Common myeloid progenitor, CD34-positive (primary cell): ENCODE data around the gene SRSF1.

Experiments used
- CTCF ChIA-PET: fragments of 350-600 bp; sonication (Branson Sonifier 250); formaldehyde crosslinking; loops from one replicate; lab custom pipeline; 2021; ENCODE audit warnings: antibody characterized with exemption; lab: Charles Lee
- POLR2A ChIA-PET: fragments of 350-600 bp; sonication (Branson Sonifier 250); formaldehyde crosslinking; loops from one replicate; lab custom pipeline; 2021; ENCODE audit warnings: antibody characterized with exemption; lab: Charles Lee
- DNase-seq, 3 donors: peaks; one replicate each; pipeline versions ENCODE4 v3.0.0 to v3.0.0-alpha.2; 2013
- H3K27ac ChIP-seq, 2 experiments: 1 replicate in 1 of 2; 2 replicates in 1 of 2; pipeline ENCODE4 v1.7.0; 2013; ENCODE audit warnings: inconsistent platforms in 2 of 2, low read length in 2 of 2, mild to moderate bottlenecking in 2 of 2, low read depth in 1 of 2, moderate library complexity in 1 of 2; ENCODE audit not compliant: severe bottlenecking in 2 of 2, insufficient read depth in 1 of 2, poor library complexity in 1 of 2
- H3K27me3 ChIP-seq, 5 experiments: replicated peaks in 2 of 5; 1 replicate in 3 of 5; 2 replicates in 2 of 5; pipeline versions ENCODE4 v1.6.1 to v1.7.0; 2013; ENCODE audit warnings: low read length in 4 of 5, mild to moderate bottlenecking in 2 of 5, moderate library complexity in 2 of 5, inconsistent platforms in 1 of 5; ENCODE audit not compliant: insufficient read depth in 5 of 5, control insufficient read depth in 4 of 5
- H3K36me3 ChIP-seq, 4 experiments: 1 replicate in 2 of 4; 2 replicates in 2 of 4; pipeline versions ENCODE4 v1.6.1 to v1.7.0; 2013; ENCODE audit warnings: low read length in 3 of 4, control low read depth in 1 of 4, mild to moderate bottlenecking in 1 of 4; ENCODE audit not compliant: control insufficient read depth in 4 of 4, insufficient read depth in 4 of 4
- H3K4me1 ChIP-seq, 4 experiments: 1 replicate in 3 of 4; 2 replicates in 1 of 4; pipeline versions ENCODE4 v1.6.1 to v1.7.1; 2013; ENCODE audit warnings: low read length in 3 of 4, mild to moderate bottlenecking in 3 of 4, control low read depth in 1 of 4, inconsistent platforms in 1 of 4, moderate library complexity in 1 of 4; ENCODE audit not compliant: control insufficient read depth in 4 of 4, insufficient read depth in 4 of 4; ENCODE audit errors: control extremely low read depth in 1 of 4
- H3K4me3 ChIP-seq, 7 experiments: 1 replicate in 4 of 7; 2 replicates in 3 of 7; pipeline versions ENCODE4 v1.5.1 to v1.7.0; 2013; ENCODE audit warnings: mild to moderate bottlenecking in 7 of 7, low read length in 6 of 7, moderate library complexity in 6 of 7, inconsistent platforms in 2 of 7, low read depth in 2 of 7, control low read depth in 1 of 7; ENCODE audit not compliant: insufficient read depth in 4 of 7, control insufficient read depth in 1 of 7; ENCODE audit errors: extremely low read depth in 1 of 7
- H3K9me3 ChIP-seq, 5 experiments: 1 replicate in 4 of 5; 2 replicates in 1 of 5; pipeline versions ENCODE4 v1.6.1 to v1.7.1; 2013; ENCODE audit warnings: low read length in 4 of 5, mild to moderate bottlenecking in 2 of 5, inconsistent platforms in 1 of 5, low read depth in 1 of 5, moderate library complexity in 1 of 5; ENCODE audit not compliant: control insufficient read depth in 4 of 5, insufficient read depth in 2 of 5; ENCODE audit errors: control extremely low read depth in 1 of 5
- WGBS: methylation state at CpG from one replicate; pipeline ENCODE4 v1.1.5; 2013; ENCODE audit not compliant: insufficient coverage; 5-methylcytosine and 5-hydroxymethylcytosine counted together

SRSF1 gene

GRCh38 chr17:58041161-58041560 is 34.1 kb upstream of the SRSF1 start:
- no peaks in the 10 kb centered on the region for H3K36me3 ChIP-seq
- peaks cover 0 to 13% (median 0%) of the 10 kb centered on the region in 5 experiments for H3K27me3 ChIP-seq
- no peak overlapping the region for H3K27ac ChIP-seq
- 92% methylated on average over 2 of the region's 5 CpGs for WGBS
- no peaks in the 10 kb centered on the region for H3K9me3 ChIP-seq
- no peaks in the 10 kb centered on the region for H3K4me1 ChIP-seq
- DNase-seq = no peak
- POLR2A ChIA-PET = no interaction called here
- CTCF ChIA-PET = interaction anchor here (1.2 kb wide), 1 partner anchor 14 kb away, joined by 3 read pairs; no protein-coding TSS in a partner anchor
- no peak overlapping the region for H3K4me3 ChIP-seq

GRCh38 chr17:58040386-58040785 is 33.3 kb upstream of the SRSF1 start:
- no peaks in the 10 kb centered on the region for H3K36me3 ChIP-seq
- no peaks in the 10 kb centered on the region for H3K9me3 ChIP-seq
- ChIA-PET POLR2A (no interaction called here), CTCF (interaction anchor here (1.2 to 1.3 kb wide), 2 partner anchors 13 to 31 kb away, joined by 3 read pairs; no protein-coding TSS in a partner anchor)
- DNase-seq = no peak
- no peaks in the 10 kb centered on the region for H3K4me1 ChIP-seq
- WGBS = 96% methylated on average over 5 of the region's 8 CpGs
- peaks cover 0 to 13% (median 0%) of the 10 kb centered on the region in 5 experiments for H3K27me3 ChIP-seq
- no peak overlapping the region for H3K27ac ChIP-seq
- H3K4me3 ChIP-seq = no peak overlapping the region

- POLR2A ChIA-PET = no interaction called here
- DNase-seq = no peak
- Histone ChIP-seq H3K27ac (no peak overlapping the region), H3K4me1 (no peaks in the 10 kb centered on the region), H3K4me3 (no peak overlapping the region), H3K36me3 (no peaks in the 10 kb centered on the region), H3K27me3 (peaks cover 0 to 13% (median 0%) of the 10 kb centered on the region in 5 experiments), H3K9me3 (no peaks in the 10 kb centered on the region)
- 100% methylated on average over 3 of the region's 3 CpGs for WGBS
- CTCF ChIA-PET = interaction anchor here (1.3 kb wide), 1 partner anchor 30 kb away, joined by 3 read pairs; no protein-coding TSS in a partner anchor
These were observed 32.9 kb upstream of the SRSF1 start for GRCh38 chr17:58039975-58040374.

GRCh38 chr17:58032691-58033415 is 25.8 kb upstream of the SRSF1 start:
- Histone ChIP-seq H3K27ac (no peak overlapping the region), H3K4me3 (no peak overlapping the region), H3K4me1 (no peaks in the 10 kb centered on the region), H3K27me3 (peaks cover 0 to 2% (median 0%) of the 10 kb centered on the region in 5 experiments), H3K9me3 (no peaks in the 10 kb centered on the region), H3K36me3 (no peaks in the 10 kb centered on the region)
- DNase-seq = no peak
- 87% methylated on average over 3 of the region's 6 CpGs for WGBS
- CTCF ChIA-PET = interaction anchor here (1.3 kb wide), 1 partner anchor 20 kb away, joined by 3 read pairs; no protein-coding TSS in a partner anchor
- POLR2A ChIA-PET = no interaction called here

GRCh38 chr17:58028578-58028977 is 21.5 kb upstream of the SRSF1 start:
- Histone ChIP-seq H3K36me3 (no peaks in the 10 kb centered on the region), H3K4me3 (no peak overlapping the region), H3K4me1 (no peaks in the 10 kb centered on the region), H3K9me3 (no peaks in the 10 kb centered on the region), H3K27ac (no peak overlapping the region), H3K27me3 (peaks cover 0 to 5% (median 2%) of the 10 kb centered on the region in 5 experiments)
- CTCF ChIA-PET = interaction anchor here (1.1 kb wide), 1 partner anchor 31 kb away, joined by 3 read pairs; no protein-coding TSS in a partner anchor
- DNase-seq = peak in 2 of 3 donors; percentile 7 to 14
- POLR2A ChIA-PET = no interaction called here

- POLR2A ChIA-PET = no interaction called here
- Histone ChIP-seq H3K36me3 (no peaks in the 10 kb centered on the region), H3K4me1 (no peaks in the 10 kb centered on the region), H3K27ac (no peak overlapping the region), H3K9me3 (no peaks in the 10 kb centered on the region), H3K27me3 (peaks cover 0 to 3% (median 2%) of the 10 kb centered on the region in 5 experiments), H3K4me3 (no peak overlapping the region)
- CTCF ChIA-PET = no interaction called here
- no peak for DNase-seq
- 95% methylated on average over 3 of the region's 9 CpGs for WGBS
These were observed 13.4 kb upstream of the SRSF1 start for GRCh38 chr17:58020401-58020800.

- H3K36me3 ChIP-seq = no peaks in the 10 kb centered on the region
- POLR2A ChIA-PET = interaction anchor here (0.6 kb wide), 2 partner anchors 249 to 1106 kb away, joined by 3 to 4 read pairs; no protein-coding TSS in a partner anchor
These were observed 12.5 kb upstream of the SRSF1 start for GRCh38 chr17:58019521-58019920.

More at GRCh38 chr17:58019521-58019920, 12.5 kb upstream of the SRSF1 start:
- peaks cover 0 to 3% (median 0%) of the 10 kb centered on the region in 5 experiments for H3K27me3 ChIP-seq
- no peak overlapping the region for H3K4me3 ChIP-seq
- no peaks in the 10 kb centered on the region for H3K9me3 ChIP-seq
- H3K27ac ChIP-seq = no peak overlapping the region
- no peak for DNase-seq
- CTCF ChIA-PET = interaction anchor here (0.7 kb wide), 1 partner anchor 188 kb away, joined by 3 read pairs; no protein-coding TSS in a partner anchor
- H3K4me1 ChIP-seq = no peaks in the 10 kb centered on the region
